Loucy (cell line): Measurements from ENCODE around the gene FARSA.

ENCODE experiments used
- EZH2phosphoT487 ChIP-seq: fragments of 200-600 bp; IDR thresholded peaks from 2 replicates; pipeline ENCODE4 v1.6.1; 2018; ENCODE audit warnings: antibody characterized with exemption, mild to moderate bottlenecking, moderate library complexity, borderline replicate concordance
- TF ChIP-seq, protein P1 (sequence below): fragments of 200-600 bp; sonication (generic); conservative IDR thresholded peaks from 2 replicates; pipeline ENCODE4 v1.5.1; 2014; ENCODE audit warnings: mild to moderate bottlenecking, antibody characterized with exemption, low read length

DNA sequence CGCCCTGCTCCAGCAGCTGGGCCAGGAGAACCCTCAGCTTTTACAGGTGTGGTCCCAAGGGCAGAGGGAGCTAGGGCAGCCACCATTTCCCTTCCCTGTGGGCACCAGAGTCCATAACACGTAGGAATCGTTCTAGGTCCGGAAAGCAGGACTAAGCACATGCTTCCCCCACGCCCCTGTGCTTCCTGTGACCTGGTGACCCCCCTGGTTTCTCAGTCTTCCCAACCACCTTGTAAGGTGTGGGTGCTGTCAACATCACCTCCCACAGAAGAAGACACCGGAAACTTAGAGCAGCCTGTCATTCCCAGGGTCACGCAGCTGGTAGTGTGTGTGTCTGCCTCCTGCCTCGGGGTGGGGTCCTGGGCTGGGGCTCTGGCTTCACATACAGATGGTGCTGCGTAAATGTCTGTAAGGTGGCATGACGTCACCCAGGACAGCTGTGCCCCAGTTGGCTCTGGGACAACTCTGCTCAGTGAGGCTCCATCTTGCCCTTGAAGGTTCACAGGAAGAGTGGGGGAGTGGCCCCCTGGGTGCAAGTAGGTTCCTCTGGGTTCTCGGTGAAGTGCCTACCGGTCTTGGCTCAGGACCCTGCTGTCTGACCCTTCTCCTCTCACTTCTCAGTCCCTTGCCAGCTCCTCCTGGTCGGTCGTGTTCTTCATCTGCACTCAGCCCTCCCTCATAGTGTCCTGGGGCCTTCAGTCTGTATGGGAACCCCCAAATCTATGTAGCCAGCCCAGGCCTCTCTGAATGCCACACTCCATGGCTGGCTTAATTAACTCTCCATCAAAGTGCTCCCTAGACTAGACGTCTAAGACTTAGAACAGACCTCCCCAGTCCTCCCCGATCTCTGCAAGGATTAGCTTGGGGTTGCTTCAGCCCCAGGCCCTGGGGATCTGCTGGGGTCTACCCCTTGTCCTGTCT lies 16.1 kb upstream of the FARSA start:
- TF ChIP-seq, protein P1, sequence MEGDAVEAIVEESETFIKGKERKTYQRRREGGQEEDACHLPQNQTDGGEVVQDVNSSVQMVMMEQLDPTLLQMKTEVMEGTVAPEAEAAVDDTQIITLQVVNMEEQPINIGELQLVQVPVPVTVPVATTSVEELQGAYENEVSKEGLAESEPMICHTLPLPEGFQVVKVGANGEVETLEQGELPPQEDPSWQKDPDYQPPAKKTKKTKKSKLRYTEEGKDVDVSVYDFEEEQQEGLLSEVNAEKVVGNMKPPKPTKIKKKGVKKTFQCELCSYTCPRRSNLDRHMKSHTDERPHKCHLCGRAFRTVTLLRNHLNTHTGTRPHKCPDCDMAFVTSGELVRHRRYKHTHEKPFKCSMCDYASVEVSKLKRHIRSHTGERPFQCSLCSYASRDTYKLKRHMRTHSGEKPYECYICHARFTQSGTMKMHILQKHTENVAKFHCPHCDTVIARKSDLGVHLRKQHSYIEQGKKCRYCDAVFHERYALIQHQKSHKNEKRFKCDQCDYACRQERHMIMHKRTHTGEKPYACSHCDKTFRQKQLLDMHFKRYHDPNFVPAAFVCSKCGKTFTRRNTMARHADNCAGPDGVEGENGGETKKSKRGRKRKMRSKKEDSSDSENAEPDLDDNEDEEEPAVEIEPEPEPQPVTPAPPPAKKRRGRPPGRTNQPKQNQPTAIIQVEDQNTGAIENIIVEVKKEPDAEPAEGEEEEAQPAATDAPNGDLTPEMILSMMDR = no peak
- no peak for TF ChIP-seq EZH2phosphoT487
